C4-2B (cell line): ENCODE data around the gene LIN28B.

Source experiments
- ZFX ChIP-seq: fragments of 450-650 bp; IDR thresholded peaks from 2 replicates; pipeline ENCODE4 v1.6.1; 2017
- TF ChIP-seq, protein P1 (sequence below): fragments of 450-650 bp; conservative IDR thresholded peaks from 2 replicates; pipeline ENCODE4 v1.5.1; 2017; ENCODE audit warnings: mild to moderate bottlenecking

GRCh38 chr6:105099371-105099770, 142.5 kb downstream of the LIN28B start:
- TF ChIP-seq, protein P1, sequence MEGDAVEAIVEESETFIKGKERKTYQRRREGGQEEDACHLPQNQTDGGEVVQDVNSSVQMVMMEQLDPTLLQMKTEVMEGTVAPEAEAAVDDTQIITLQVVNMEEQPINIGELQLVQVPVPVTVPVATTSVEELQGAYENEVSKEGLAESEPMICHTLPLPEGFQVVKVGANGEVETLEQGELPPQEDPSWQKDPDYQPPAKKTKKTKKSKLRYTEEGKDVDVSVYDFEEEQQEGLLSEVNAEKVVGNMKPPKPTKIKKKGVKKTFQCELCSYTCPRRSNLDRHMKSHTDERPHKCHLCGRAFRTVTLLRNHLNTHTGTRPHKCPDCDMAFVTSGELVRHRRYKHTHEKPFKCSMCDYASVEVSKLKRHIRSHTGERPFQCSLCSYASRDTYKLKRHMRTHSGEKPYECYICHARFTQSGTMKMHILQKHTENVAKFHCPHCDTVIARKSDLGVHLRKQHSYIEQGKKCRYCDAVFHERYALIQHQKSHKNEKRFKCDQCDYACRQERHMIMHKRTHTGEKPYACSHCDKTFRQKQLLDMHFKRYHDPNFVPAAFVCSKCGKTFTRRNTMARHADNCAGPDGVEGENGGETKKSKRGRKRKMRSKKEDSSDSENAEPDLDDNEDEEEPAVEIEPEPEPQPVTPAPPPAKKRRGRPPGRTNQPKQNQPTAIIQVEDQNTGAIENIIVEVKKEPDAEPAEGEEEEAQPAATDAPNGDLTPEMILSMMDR, result no peak
- no peak for TF ChIP-seq ZFX
